Activated gamma-delta T cell (primary cell): ENCODE data around the gene PTPRN2.
"Not testable (repeated sequence)": the region's sequence is repeated elsewhere in the genome, so short reads cannot be mapped to it uniquely, and the experiment has no call there.

Experiments used
- DNase-seq: peaks from one replicate; lab custom pipeline; 2025; lab: John Stamatoyannopoulos, UW

PTPRN2 gene

DNA sequence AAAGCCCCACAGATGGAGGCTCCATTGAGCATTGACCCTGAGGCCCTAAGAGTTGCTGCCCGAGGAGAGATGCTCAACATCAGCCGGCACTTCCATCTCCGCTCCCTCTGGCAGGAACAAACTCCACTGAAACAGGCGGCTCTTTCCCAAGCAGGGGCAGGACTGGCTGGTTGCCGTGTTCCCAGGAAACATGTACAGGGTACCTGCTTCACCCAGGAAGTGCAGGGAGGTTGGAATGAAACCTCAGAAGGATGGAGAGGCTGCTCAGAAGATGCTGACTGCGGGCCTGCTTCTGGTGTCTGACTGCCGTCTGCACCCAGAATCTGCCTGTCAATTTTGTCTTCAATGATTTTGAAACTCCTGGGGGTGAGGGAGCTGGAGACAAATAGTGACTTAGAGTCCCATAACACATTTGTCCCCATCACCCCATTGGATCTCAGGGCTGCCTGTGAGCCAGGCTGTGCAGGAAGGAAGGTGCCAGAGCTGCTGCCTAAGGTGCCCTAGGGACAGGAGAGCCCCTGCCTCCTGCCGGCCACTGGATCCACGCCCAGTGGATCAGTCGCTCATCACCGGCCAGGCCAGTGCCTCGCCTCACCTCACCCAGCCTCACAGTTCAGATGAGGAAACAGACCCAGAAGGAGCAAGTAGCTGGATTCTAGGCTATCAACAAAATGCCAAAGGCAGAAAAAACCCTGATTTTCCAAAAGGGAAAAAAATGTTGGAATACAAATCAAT, 237.3 kb downstream of the PTPRN2 start:
- DNase-seq = no peak

DNA sequence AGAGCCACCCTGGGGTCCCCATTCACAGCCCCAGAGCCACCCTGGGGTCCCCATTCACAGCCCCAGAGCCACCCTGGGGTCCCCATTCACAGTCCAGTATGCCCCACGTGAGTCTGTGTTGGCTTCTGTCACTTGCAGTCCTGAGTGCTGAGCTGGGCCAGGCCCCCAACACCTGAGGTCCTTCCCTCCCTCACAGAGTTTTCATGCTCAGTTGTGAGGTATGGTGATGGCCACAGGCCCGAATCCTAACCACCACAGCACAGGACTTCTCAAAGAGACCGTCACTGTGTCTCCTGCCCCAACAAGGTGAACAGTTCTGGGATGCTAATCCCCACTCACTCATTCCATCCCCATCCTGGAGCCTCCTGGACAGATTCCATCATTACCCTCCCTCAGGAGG, 239.2 kb downstream of the PTPRN2 start:
- no peak for DNase-seq

DNA sequence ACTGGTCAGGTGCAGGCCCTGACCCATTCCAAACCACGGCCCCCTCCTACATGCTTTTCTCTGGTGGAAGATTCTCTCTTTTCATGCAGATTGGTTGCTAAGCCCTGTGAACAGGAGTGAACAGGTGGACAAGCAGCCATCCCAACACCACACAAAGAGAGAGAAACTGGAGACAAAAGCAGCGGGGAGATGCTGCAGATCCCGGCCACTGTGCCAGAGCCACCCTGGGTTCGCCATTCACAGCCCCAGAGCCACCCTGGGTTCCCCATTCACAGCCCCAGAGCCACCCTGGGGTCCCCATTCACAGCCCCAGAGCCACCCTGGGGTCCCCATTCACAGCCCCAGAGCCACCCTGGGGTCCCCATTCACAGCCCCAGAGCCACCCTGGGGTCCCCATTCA, 239.6 kb downstream of the PTPRN2 start:
- DNase-seq = not testable (repeated sequence)

DNA sequence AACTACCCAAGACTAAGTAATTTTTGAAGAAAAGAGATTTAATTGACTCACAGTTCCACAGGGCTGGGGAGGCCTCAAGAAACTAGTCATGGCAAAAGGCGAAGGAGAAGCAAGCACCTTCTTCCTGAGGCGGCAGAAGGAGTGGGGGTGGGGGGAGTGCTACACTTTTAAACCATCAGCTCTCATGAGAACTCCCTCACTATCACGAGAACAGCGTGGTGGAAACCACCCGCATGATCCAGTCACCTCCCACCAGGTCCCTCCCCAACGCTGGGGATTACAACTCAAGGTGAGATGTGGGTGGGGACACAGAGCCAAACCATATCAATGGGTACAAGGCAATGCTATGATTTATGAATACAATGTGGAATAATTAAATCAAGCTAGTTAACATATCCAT, 241.9 kb downstream of the PTPRN2 start:
- DNase-seq = no peak

DNA sequence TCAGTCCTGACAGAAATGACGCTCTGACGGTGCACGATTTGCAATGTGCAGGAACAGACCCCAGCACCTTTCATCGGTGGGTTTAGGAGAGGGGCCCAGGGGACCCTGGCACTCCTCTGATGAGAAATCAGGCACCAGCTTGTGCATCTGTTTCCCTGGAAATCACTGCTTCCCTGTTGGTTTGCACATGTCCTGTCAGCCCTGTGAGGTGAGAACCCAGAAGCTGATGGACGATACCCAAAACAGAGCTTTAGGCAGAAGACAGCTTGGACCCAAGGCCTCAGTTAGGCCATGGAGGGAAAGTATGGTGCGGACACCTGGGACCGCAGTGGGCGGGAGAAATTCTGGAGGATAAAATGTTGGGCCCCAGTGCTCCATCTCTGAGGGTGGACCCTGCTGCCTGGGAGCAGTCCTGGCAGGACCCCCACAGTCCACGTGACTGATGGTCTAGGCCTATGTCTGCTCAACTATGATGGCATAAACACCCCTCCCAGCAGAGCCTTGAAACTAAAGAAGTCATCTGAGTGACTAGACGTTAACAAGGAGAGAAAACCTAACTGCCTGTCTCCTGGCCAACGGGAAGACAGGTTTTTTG, 242.8 kb downstream of the PTPRN2 start:
- DNase-seq = no peak

DNA sequence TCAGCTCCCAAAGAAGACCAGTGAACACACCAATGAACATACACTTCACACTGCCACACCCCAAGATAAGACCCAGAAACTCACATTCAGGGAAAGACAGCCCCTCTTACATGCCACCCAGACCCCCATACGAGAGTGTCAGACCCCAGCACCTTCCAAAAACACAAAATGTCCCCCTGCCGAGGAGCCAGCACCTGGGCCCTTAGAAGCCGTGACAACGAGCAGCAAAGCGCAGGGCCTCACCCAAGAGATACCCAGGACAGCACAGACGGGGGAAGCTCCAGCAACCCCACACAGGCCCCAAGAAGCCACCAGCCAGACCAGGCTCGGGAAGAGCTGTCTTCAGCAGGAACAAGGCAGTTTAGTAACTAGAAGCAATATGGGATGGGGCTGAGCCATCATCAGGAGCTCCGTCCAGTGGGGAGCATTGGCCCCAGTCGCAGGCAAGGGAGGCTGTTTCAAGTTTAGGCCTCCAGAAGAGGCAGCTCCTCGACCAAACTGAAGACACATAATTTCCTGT, 243.6 kb downstream of the PTPRN2 start:
- DNase-seq = no peak

DNA sequence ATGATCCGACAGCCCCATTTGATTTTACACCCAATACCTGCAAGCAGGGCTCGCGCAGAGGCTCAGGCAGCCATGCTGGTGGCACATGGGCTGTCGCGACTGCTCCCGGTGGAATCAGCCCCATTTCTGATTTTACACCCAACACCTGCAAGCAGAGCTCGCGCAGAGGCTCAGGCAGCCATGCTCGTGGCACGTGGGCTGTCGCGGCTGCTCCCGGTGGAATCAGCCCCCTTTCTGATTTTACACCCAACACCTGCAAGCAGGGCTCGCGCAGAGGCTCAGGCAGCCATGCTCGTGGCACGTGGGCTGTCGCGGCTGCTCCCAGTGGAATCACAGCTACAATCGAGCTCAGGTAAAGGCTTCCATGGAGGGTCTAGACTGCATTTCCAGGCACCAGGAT, 244.1 kb downstream of the PTPRN2 start:
- DNase-seq = no peak

DNA sequence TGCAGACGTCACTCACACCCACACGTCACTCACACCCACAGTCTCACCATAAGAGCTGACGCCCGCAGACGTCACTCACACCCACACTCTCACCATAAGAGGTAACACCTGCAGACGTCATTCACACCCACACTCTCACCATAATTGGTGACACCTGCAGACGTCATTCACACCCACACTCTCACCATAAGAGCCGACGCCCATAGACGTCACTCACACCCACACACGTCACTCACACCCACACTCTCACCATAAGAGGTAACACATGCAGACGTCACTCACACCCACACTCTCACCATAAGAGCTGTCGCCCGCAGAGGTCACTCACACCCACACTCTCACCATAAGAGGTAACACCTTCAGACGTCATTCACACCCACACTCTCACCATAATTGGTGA, 246.5 kb downstream of the PTPRN2 start:
- not testable (repeated sequence) for DNase-seq

DNA sequence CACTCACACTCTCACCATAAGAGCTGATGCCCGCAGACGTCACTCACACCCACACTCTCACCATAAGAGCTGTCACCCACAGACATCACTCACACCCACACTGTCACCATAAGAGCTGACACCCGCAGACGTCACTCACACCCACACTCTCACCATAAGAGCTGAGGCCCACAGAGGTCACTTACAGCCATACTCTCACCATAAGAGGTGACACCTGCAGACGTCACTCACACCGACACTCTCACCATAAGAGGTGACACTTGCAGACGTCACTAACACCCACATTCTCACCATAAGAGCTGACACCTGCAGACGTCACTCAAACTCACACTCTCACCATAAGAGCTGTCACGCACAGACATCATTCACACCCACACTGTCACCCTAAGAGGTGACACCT, 250.7 kb downstream of the PTPRN2 start:
- DNase-seq = not testable (repeated sequence)

DNA sequence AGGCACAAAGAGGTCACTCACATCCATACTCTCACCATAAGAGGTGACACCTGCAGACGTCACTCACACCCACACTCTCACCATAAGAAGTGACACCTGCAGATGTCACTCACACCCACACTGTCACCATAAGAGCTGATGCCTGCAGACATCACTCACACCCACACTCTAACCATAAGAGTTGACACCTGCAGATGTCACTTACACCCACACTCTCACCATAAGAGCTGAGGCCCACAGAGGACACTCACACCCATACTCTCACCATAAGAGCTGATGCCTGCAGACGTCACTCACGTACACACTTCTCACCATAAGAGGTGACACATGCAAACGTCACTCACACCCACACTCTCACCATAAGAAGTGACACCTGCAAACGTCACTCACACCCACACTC, 255.1 kb downstream of the PTPRN2 start:
- not testable (repeated sequence) for DNase-seq

DNA sequence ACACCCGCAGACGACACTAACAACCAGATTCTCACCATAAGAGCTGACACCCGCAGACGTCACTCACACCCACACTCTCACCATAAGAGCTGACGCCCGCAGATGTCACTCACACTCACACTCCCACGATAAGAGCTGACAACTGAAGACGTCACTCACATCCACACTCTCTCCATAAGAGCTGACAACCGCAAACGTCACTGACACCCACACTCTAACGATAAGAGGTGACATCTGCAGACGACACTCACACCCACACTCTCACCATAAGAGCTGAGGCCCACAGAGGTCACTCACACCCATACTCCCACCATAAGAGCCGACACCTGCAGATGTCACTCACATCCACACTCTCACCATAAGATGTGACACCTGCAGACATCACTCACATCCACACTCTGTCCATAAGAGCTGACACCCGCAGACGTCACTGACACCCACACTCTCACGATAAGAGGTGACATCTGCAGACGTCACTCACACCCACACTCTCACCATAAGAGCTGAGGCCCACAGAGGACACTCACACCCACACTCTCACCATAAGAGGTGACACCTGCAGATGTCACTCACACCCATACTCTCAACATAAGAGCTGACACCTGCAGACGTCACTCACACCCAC, 255.7 kb downstream of the PTPRN2 start:
- not testable (repeated sequence) for DNase-seq

DNA sequence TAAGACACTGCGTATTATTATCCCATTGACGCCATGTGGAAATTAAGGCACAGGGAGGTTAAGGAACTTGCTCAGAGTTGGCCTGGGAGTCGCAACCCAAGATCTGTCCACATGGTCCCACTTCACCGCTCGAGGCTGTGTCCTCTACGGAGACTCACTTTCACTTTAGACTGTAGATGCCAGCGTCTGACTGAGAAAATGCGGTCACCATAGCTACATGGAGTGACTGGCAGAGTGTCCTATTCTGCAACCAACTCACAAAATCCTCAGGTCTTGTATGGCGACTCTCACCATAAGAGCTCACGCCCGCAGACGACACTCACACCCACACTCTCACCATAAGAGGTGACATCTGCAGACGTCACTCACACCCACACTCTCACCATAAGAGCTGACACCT, 257.9 kb downstream of the PTPRN2 start:
- no peak for DNase-seq

DNA sequence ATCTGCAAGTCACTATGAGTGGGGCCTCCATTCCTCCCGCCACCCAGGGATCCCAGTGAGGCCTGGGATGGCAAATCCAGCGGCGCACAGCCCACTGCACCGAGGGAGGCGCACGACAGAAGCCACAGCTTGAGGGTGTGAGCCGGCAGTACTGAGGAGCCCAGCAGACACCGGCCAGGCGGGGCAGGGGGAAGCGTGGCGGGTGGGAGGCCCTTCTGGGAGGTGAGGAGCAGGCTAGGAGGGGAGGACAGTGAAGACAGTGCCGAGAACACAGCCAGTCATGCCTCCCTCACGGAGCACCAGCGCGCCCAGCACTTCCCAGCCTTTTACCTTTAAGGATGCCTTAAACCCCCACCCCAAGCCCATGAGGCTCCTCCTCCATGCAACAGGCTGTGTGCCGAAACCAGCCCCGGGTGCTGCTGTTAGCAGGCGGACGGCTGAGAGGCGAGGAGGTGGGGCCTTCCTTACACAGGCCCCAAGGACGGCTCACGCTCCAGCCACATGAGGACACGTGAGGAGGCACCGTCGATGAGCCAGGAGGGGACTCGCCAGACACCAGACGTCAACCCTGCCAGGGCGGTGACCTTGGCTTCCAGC, 258.5 kb downstream of the PTPRN2 start:
- no peak for DNase-seq

DNA sequence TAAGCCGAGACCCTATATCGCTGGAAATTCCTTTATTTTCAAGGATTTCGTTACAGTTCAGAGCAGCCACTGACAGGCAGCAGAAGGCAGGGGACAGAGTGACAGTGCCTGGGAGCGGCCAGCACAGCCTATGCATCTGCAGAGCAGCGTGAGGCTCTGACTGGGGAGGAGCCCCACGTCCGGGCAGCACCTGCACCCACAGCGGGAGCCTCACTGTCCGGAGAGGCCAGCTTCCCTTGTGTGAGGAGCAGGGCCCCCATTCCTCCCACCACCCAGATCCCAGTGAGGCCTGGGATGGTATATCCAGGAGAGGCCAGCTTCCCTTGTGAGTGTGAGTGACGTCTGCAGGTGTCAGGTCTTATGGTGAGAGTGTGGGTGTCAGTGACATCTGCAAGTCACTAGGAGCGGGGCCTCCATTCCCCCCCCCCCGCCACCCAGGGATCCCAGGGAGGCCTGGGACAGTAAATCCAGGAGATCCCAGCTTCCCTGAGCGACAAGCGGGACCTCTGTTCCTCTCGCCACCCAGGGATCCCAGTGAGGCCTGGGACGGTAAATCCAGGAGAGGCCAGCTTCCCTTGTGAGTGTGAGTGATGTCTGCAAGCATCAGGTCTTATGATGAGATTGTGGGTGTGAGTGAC, 259.1 kb downstream of the PTPRN2 start:
- no peak for DNase-seq

DNA sequence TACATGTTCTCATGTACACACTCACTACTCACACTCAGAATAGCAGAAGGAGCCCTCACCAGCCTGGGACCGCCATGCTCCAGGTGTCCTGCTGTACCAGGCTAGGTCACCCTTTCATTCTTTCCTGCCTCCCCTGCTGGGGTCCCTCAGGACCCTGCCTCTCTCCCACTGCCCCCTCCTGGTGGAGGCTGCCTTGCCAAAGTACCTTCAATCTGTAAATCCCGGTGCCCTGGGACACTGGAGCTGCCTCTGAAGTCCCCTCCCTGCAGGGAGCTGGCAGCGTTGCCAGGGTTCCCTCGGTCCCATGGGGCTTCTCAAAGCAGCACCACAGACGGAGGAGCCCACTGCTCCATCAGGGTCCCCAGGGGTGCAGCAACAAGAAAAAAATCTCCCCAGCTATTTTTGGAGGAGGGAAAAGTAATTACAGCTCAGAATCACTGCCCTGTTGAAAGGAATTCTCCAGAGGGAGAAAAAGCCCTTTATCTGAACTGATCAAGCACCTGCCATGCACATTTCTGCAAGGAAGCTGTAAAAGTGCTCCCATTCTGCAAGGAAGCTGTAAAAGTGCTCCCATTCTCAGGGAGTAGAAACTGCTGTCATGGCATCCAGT, 259.9 kb downstream of the PTPRN2 start:
- no peak for DNase-seq

DNA sequence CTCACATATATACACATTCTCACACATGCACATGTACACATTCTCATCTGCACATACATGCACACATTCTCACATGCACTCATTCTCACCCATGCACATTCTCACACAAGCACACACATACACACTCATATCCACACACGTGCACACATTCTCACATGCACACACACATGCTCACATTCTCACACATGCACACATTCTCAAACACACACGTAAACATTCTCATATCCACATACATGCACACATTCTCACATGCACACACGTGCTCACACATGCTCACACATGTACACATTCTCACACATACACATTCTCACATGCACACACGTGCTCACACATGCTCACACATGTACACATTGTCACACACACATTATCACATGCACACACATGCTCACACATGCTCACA, 260.6 kb downstream of the PTPRN2 start:
- DNase-seq = no peak

DNA sequence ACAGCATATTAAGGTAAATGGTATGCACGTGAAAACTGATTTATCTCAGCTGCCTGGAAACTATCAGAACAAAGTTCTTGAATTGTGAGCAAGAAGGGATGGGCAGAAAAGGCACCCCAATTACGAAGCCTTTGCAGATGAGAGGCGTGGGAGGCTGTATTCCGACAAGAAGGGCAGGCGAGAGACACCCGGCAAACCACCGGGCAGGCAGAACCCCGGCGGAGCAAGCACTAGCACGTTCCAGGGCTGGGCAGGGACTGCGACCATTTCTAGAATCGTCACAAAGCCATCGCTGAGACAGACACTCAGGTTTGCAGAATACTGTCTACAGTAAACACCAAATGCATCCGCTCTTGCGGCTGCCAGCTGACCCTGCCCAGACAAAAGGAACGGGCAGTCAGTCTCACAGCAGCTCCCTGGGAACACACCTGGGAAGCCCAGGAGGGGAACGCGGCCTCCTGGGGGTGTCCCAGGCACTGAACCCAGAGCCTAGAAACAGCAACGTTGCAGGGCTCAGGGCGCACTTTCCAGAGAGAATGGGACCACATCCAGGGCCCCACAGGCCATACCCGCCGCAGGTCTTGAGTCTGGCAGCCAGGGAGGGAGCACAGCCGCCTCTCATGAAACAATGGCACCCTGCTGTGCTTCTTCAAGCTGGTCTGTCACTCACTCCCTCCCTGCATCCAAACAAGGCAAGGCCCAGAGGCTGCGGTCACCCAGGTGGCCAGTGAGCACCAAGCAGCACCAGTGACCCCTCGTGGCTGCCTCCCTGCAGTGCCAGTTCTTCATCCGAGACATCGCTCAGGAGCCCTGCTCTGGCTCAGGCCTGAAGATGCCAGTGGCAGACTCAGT, 261.9 kb downstream of the PTPRN2 start:
- DNase-seq = no peak

DNA sequence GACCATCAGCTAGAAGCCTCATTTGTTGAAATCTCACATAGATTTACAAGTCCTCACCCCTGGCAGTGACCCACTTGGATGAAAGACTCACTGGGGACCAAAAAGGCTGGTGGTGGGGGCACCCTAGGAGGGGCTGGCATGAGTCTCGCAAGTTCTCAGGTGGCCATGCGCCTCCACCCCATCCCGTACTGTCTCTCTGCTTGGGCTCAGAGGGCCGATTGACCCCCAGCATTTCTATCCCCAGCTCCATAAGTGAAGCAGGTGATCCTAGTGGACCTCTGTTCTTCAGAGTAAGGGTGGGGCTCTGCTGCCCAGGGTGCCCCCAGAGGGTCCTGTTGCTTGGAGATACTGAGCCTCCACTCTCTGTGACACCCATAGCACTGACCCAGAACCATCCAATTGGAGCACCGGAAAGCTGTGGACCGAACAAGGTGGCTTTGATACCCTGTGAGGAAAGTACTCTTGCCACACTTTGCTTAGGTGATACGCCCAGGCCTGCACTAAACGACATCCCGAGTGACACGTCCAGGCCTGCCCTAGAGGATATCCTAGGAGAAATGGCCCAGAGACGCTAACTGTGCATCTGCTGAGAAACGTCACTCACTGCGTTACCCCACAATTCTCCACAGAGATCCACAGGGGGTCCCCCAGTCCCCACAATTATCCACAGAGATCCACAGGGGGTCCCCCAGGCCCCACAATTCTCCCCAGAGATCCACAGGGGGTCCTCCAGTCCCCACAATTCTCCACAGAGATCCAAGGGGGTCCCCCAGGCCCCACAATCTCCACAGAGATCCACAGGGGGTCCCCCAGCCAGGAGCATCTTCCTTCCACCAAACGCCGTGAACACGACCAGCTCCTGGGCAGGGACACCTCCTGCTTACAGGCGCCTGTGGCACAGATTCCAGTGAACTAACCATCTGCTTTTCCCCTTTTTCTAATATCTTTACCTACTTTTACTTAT, 262.9 kb downstream of the PTPRN2 start:
- DNase-seq = no peak

DNA sequence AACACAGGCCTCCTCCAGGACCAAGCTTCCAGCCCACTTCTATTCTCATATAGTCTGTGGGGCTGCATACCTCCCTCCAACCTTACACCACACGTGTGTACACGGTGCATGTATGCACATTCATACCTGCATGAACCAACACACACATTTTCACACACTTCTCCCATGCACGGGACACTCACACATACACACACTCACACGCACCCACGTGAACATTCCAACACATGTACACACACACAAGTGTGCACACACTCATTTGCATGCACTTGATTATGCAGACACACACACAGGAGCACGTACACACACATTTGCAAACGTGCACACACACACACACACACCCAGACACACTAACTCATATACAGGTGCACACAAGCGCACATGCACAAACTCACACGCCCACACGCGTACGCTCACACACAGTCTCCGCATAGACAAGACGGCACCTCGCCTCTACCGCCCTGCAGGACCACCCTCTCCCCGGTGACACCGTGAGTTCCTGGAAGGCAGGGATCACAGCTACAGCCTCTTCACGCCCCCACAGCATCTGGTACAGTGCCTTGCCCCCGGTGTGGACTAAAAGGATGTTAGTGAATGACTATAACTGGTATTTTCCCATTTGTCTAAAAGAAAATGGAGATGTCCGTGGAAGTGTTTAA, 263.8 kb downstream of the PTPRN2 start:
- no peak for DNase-seq
